HCT116 (cell line): ENCODE data around the gene ZNF423. TPM values are rescaled to one million over a fixed set of nuclear protein-coding genes. Genes with fewer than 3 reads are reported as not detected.

Experiments
- ATAC-seq: fragments of 200-7000 bp; cut with Tn5 transposase; 2 replicates; pipeline ENCODE4 v1.9.1; 2020; ENCODE audit warnings: mild to moderate bottlenecking, moderate library complexity
- BruUV-seq: library from RNA; stranded (reverse); fragments of 400-500 nt; replicated peaks from 2 replicates; lab custom pipeline; 2021; lab: Mats Ljungman, UMichigan
- CTCF ChIA-PET: fragments of 300-600 bp; sonication (Branson Sonifier 250); formaldehyde crosslinking; loops from one replicate; lab custom pipeline; 2021; ENCODE audit warnings: antibody characterized with exemption; lab: Charles Lee
- POLR2A ChIA-PET: fragments of 300-600, 350-600 bp; sonication (Branson Sonifier 250); formaldehyde crosslinking; loops from one replicate; lab custom pipeline; 2021; ENCODE audit warnings: antibody characterized with exemption; lab: Charles Lee
- RAD21 ChIA-PET, 2 experiments: fragments of 300-600 bp; sonication (Branson Sonifier 250); formaldehyde crosslinking; loops; one replicate each; lab custom pipeline; 2023; ENCODE audit warnings: low total read pairs in 2 of 2; ENCODE audit not compliant: uncharacterized antibody in 2 of 2, unreplicated experiment in 2 of 2, low non-redundant PET in 1 of 2; lab: Charles Lee
- DNase-seq: peaks from one replicate; pipeline ENCODE4 v3.0.0-alpha.2; 2010; ENCODE audit warnings: low read depth, low spot score
- H2AFZ ChIP-seq: fragments of 200-600 bp; shearing (Covaris generic), sonication (generic); 2 replicates; pipeline ENCODE4 v1.6.1; 2017; ENCODE audit warnings: low read depth, mixed run types, mixed read lengths, antibody characterized with exemption, low read length; ENCODE audit not compliant: poor library complexity, severe bottlenecking
- H3K27ac ChIP-seq: 2 replicates; pipeline ENCODE4 v1.5.1; 2012; ENCODE audit warnings: low read depth, low read length
- H3K27me3 ChIP-seq: fragments of 200-600 bp; sonication (generic); 2 replicates; pipeline ENCODE4 v1.6.1; 2016; ENCODE audit warnings: mixed run types, low read length, mixed read lengths; ENCODE audit not compliant: insufficient read depth
- H3K36me3 ChIP-seq, 2 experiments: fragments of 200-500 bp in 1 of 2; fragments of 200-600 bp in 1 of 2; sonication (Bioruptor generic) in 1 of 2; sonication (generic) in 1 of 2; 2 replicates each; pipeline versions ENCODE4 v1.5.1 to v1.6.1; 2014 to 2016; ENCODE audit warnings: low read length in 2 of 2, inconsistent platforms in 1 of 2, mixed read lengths in 1 of 2, mixed run types in 1 of 2; ENCODE audit not compliant: insufficient read depth in 2 of 2, control insufficient read depth in 1 of 2
- H3K4me1 ChIP-seq, 2 experiments: fragments of 200-600 bp in 1 of 2; sonication (generic) in 1 of 2; 2 replicates each; pipeline versions ENCODE4 v1.5.1 to v1.6.1; 2012 to 2017; ENCODE audit warnings: low read length in 2 of 2, inconsistent platforms in 1 of 2, mild to moderate bottlenecking in 1 of 2, mixed read lengths in 1 of 2, mixed run types in 1 of 2, moderate library complexity in 1 of 2; ENCODE audit not compliant: insufficient read depth in 2 of 2, control insufficient read depth in 1 of 2
- H3K4me2 ChIP-seq: fragments of 200-600 bp; sonication (generic); 2 replicates; pipeline ENCODE4 v1.6.1; 2017; ENCODE audit warnings: mixed run types, low read length, mixed read lengths
- H3K4me3 ChIP-seq, 2 experiments: fragments of 200-600 bp in 1 of 2; sonication (generic) in 1 of 2; replicated peaks in 1 of 2; 2 replicates each; pipeline ENCODE4 v1.5.1; 2011 to 2016; ENCODE audit warnings: low read length in 2 of 2, control low read depth in 1 of 2, low read depth in 1 of 2, mild to moderate bottlenecking in 1 of 2, mixed read lengths in 1 of 2, mixed run types in 1 of 2
- H3K79me2 ChIP-seq: fragments of 200-600 bp; sonication (generic); 2 replicates; pipeline ENCODE4 v1.6.1; 2017; ENCODE audit warnings: mild to moderate bottlenecking, mixed run types, low read length, moderate library complexity, mixed read lengths; ENCODE audit not compliant: insufficient read depth
- H3K9ac ChIP-seq: fragments of 200-600 bp; sonication (generic); 2 replicates; pipeline ENCODE4 v1.6.1; 2016; ENCODE audit warnings: low read length, mixed read lengths
- H3K9me2 ChIP-seq: fragments of 200-600 bp; sonication (generic), shearing (Covaris generic); 2 replicates; pipeline ENCODE4 v1.6.1; 2017; ENCODE audit warnings: mixed run types, mild to moderate bottlenecking, moderate library complexity; ENCODE audit not compliant: insufficient read depth
- H3K9me3 ChIP-seq, 2 experiments: fragments of 200-500 bp in 1 of 2; fragments of 200-600 bp in 1 of 2; sonication (Bioruptor generic) in 1 of 2; sonication (generic) in 1 of 2; 2 replicates each; pipeline ENCODE4 v1.6.1; 2014 to 2017; ENCODE audit warnings: low read length in 2 of 2, mixed read lengths in 2 of 2, inconsistent platforms in 1 of 2, low read depth in 1 of 2, mild to moderate bottlenecking in 1 of 2, mixed run types in 1 of 2, moderate library complexity in 1 of 2; ENCODE audit not compliant: control insufficient read depth in 1 of 2, insufficient read depth in 1 of 2
- H4K20me1 ChIP-seq: fragments of 200-600 bp; sonication (generic), shearing (Covaris generic); 2 replicates; pipeline ENCODE4 v1.6.1; 2017; ENCODE audit warnings: mixed run types, mild to moderate bottlenecking, moderate library complexity; ENCODE audit not compliant: insufficient read depth
- EZH2 ChIP-seq: fragments of 200-600 bp; sonication (generic); IDR thresholded peaks from 2 replicates; pipeline ENCODE4 v1.6.1; 2017; ENCODE audit warnings: antibody characterized with exemption, mixed run types
- EZH2phosphoT487 ChIP-seq: fragments of 200-600 bp; IDR thresholded peaks from 2 replicates; pipeline ENCODE4 v1.6.1; 2018; ENCODE audit warnings: antibody characterized with exemption, borderline replicate concordance
- JUND ChIP-seq: IDR thresholded peaks from 2 replicates; pipeline ENCODE4 v1.6.1; 2012
- MAX ChIP-seq: IDR thresholded peaks from 2 replicates; pipeline ENCODE4 v1.6.1; 2012
- POLR2AphosphoS5 ChIP-seq: IDR thresholded peaks from 2 replicates; pipeline ENCODE4 v1.6.1; 2011; ENCODE audit warnings: mild to moderate bottlenecking, low read depth, low read length, moderate library complexity
- REST ChIP-seq: IDR thresholded peaks from 2 replicates; pipeline ENCODE4 v1.6.1; 2012; ENCODE audit warnings: low read depth
- SP1 ChIP-seq: IDR thresholded peaks from 2 replicates; pipeline ENCODE4 v1.6.1; 2012; ENCODE audit warnings: low read depth
- SRF ChIP-seq: IDR thresholded peaks from 2 replicates; pipeline ENCODE4 v1.6.1; 2012; ENCODE audit warnings: low read depth
- TCF7L2 ChIP-seq: IDR thresholded peaks from 2 replicates; pipeline ENCODE4 v1.7.0; 2011; ENCODE audit warnings: borderline replicate concordance, inconsistent platforms; ENCODE audit not compliant: insufficient read depth, insufficient read length; ENCODE audit errors: extremely low read depth
- ZBTB33 ChIP-seq: IDR thresholded peaks from 2 replicates; pipeline ENCODE4 v1.6.1; 2011; ENCODE audit warnings: mild to moderate bottlenecking, low read length, moderate library complexity; ENCODE audit not compliant: insufficient replicate concordance; ENCODE audit errors: extremely low read depth
- ZFX ChIP-seq: fragments of 450-650 bp; IDR thresholded peaks from 2 replicates; pipeline ENCODE4 v1.6.1; 2017
- intact Hi-C: fragments of 100-400 bp; cut with micrococcal nuclease; formaldehyde crosslinking; loops from 2 replicates; pipeline ENCODE4 v1.10.0; 2022
- total RNA-seq: library from RNA; stranded (reverse); gene quantifications from one replicate; pipeline ENCODE4 v1.2.1, GENCODE V29; 2021; ENCODE audit not compliant: unreplicated experiment
- TF ChIP-seq, protein P1 (sequence below): IDR thresholded peaks from 2 replicates; pipeline ENCODE4 v1.6.1; 2012
- TF ChIP-seq, protein P2 (sequence below), 3 experiments: fragments of 200-600 bp in 1 of 3; sonication (generic) in 1 of 3; IDR thresholded peaks in 2 of 3; conservative IDR thresholded peaks in 1 of 3; 2 replicates each; pipeline ENCODE4 v1.5.1; 2012 to 2017; ENCODE audit warnings: low read depth in 2 of 3, low read length in 2 of 3, antibody characterized with exemption in 1 of 3, borderline replicate concordance in 1 of 3, control low read depth in 1 of 3, mild to moderate bottlenecking in 1 of 3, mixed read lengths in 1 of 3, mixed run types in 1 of 3, moderate library complexity in 1 of 3; ENCODE audit not compliant: insufficient read depth in 1 of 3

The ZNF423 gene
- total RNA-seq, 1 experiment from 2014 or later: 0.22 TPM

DNA sequence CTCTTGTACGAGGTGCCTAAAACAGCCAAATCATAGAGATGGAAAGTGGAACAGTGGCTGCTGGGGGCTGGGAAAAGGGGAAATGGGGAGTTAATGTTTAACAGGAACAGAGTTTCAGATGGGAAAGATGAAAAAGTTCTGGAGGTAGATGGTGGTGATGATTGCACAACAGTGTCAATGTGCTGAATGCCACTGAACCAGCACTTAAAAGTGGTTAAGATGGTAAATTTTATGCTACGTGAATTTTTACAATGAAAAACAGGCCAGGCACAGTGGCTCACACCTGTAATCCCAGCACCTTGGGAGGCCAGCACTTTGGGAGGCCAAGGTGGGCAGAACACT lies 351.9 kb downstream of the ZNF423 start (continued):
- TF ChIP-seq, protein P1, sequence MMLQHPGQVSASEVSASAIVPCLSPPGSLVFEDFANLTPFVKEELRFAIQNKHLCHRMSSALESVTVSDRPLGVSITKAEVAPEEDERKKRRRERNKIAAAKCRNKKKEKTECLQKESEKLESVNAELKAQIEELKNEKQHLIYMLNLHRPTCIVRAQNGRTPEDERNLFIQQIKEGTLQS: no peak
- no peak for TF ChIP-seq EZH2phosphoT487
- TF ChIP-seq SP1: no peak
- TF ChIP-seq, protein P2, sequence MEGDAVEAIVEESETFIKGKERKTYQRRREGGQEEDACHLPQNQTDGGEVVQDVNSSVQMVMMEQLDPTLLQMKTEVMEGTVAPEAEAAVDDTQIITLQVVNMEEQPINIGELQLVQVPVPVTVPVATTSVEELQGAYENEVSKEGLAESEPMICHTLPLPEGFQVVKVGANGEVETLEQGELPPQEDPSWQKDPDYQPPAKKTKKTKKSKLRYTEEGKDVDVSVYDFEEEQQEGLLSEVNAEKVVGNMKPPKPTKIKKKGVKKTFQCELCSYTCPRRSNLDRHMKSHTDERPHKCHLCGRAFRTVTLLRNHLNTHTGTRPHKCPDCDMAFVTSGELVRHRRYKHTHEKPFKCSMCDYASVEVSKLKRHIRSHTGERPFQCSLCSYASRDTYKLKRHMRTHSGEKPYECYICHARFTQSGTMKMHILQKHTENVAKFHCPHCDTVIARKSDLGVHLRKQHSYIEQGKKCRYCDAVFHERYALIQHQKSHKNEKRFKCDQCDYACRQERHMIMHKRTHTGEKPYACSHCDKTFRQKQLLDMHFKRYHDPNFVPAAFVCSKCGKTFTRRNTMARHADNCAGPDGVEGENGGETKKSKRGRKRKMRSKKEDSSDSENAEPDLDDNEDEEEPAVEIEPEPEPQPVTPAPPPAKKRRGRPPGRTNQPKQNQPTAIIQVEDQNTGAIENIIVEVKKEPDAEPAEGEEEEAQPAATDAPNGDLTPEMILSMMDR (IDR thresholded peaks at IDR 0.05 in 2 of 3, conservative IDR thresholded peaks at IDR 0.05 in 1 of 3; ENCODE audit: borderline replicate concordance in 1 of 3, insufficient read depth in 1 of 3, low read depth in 2 of 3, low read length in 2 of 3): no peak
- no peak for TF ChIP-seq ZBTB33
- no peak for TF ChIP-seq ZFX
- TF ChIP-seq, all 23 proteins: peak for 0

GRCh38 chr16:49503256-49504022 lies 352.5 kb downstream of the ZNF423 start:
- H2AFZ ChIP-seq: no peak overlapping the region
- H3K9me2 ChIP-seq: no peaks in the 10 kb centered on the region
- POLR2A ChIA-PET: no interaction called here
- no peaks in the 10 kb centered on the region for H3K27me3 ChIP-seq
- H3K4me3 ChIP-seq: no peak overlapping the region
- H3K27ac ChIP-seq: no peak overlapping the region
- no peak overlapping the region for H3K4me2 ChIP-seq
- H4K20me1 ChIP-seq: no peaks in the 10 kb centered on the region
- CTCF ChIA-PET: no interaction called here
- H3K36me3 ChIP-seq: no peaks in the 10 kb centered on the region
- no peak overlapping the region for H3K9ac ChIP-seq
- intact Hi-C loops: no loop called here
- DNase-seq: no peak
- RAD21 ChIA-PET: no interaction called here
- no peaks in the 10 kb centered on the region for H3K9me3 ChIP-seq
- H3K79me2 ChIP-seq: no peaks in the 10 kb centered on the region
- no peaks in the 10 kb centered on the region for H3K4me1 ChIP-seq
- no peak for ATAC-seq
- BruUV-seq: no TSS peak
- TF ChIP-seq REST (no peak), EZH2 (no peak), SRF (no peak), JUND (no peak), POLR2AphosphoS5 (no peak), TCF7L2 (no peak), MAX (no peak)
- TF ChIP-seq, protein P1: no peak
